Stimulated activated CD4-positive, alpha-beta T cell treated with anti-CD3 and anti-CD28 coated beads, Interleukin-1b, Interleukin-23, amount 100 ng/mL, for 4 hours (primary cell): Measurements from ENCODE around the gene GHRHR.

Experiments
- DNase-seq, 2 donors: peaks; one replicate each; pipeline ENCODE4 v3.0.0-alpha.2; 2020; ENCODE audit warnings: low read depth in 2 of 2

Gene GHRHR

DNA sequence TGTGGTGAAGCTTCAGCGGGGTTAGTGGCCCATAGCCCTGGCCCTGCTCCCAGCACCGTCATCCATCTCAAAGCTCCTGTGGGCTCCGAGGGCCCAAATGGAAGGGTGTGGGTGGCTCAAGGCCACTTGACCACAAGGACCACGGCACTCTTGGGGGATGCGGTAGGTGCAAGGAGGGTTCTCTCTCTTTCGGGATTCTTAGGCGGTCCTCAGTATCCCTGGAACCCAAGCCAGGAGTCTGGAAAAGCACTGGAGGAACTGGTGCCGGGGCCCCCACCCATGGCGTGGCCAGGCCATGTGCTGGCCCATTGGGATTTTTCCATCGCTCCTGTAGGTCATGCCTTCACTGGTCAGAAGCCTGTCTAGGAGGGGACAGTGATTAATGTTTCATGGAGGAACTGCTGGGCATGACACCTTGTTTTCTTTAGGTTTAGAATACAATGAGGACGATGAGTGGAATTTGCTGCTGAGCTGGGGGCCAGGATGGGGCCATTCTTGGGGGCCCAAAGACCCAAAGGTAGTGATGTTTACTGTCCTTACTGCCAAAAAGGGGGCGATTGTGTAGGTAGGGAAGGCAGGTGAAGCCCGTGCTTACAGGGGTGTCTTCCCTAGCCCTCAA is 35.4 kb upstream of the GHRHR start:
- DNase-seq: no peak

- DNase-seq: no peak
Observed at GRCh38 chr7:30929686-30930085, 34.1 kb upstream of the GHRHR start.

- DNase-seq: no peak
Observed at GRCh38 chr7:30930621-30931020, 33.1 kb upstream of the GHRHR start.

GRCh38 chr7:30931161-30931928 is 32.4 kb upstream of the GHRHR start:
- DNase-seq: no peak

GRCh38 chr7:30931929-30932540 is 31.7 kb upstream of the GHRHR start:
- DNase-seq: no peak

- DNase-seq: no peak
Observed at GRCh38 chr7:30932562-30932961, 31.2 kb upstream of the GHRHR start.

DNA sequence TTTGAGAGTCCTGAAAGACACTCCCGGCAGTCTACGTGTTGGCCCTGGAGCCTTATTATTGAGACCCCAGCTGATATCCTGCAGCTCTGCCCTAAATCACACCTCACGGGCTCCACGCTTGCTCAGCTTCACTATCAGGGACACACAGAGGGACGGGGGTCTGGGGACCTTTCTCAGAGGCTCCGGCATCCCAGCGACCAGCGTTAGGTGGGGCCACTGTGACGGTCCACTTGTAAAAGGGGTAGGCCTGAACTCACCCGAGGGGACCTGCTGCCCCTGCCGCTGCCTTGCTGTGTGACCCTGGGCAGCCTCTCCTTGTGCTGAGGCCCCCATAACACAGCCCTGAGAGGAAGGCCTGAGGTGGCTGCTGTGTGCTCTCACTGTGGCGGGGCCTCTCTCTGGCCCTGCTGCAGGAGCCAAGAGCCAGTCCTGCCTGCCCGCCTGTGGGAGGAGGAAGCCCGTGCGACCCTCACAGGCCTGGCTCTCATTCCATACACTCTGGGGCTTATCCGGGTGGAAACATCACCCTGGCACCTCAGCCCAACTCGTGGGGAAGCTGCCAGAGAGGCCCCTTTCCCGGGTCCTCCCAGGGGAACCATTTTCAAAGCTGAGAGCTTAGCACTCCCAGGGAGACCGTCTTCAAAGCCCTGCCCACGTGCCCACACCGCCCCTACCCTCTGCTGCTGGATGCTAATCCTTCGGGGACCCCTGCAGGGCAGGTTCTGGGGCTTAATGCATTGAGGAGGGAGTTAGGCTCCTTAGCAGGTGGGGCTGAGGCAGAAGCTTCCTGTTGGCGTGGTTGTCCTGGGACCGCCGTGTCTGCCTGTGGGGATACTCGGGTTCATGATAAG is 30.4 kb upstream of the GHRHR start:
- no peak for DNase-seq

DNA sequence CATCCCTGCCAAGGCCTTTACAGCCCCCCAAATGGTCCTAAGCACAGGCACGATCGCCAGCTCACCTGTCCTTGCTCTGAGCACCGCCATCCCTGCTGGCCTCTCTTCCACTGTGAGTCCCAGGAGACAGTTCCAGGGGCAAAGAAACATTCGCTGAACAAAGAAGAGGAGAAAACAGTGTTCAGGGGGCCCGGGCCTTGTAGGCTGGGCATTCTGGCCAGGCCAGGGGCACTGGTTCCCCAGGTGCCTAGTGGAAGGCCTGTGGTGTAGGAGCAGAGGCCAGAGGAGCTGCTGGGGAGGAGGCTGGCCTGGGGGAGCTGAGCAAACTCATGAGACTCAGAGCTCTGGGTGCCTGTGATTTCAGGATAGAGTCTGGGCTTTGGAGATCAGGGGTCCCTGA is 29.5 kb upstream of the GHRHR start:
- no peak for DNase-seq

- DNase-seq: no peak
Observed at GRCh38 chr7:30934732-30935568, 28.8 kb upstream of the GHRHR start.

GRCh38 chr7:30935569-30935877 is 28.2 kb upstream of the GHRHR start:
- DNase-seq: no peak

GRCh38 chr7:30936650-30937245 is 27.0 kb upstream of the GHRHR start:
- no peak for DNase-seq

DNA sequence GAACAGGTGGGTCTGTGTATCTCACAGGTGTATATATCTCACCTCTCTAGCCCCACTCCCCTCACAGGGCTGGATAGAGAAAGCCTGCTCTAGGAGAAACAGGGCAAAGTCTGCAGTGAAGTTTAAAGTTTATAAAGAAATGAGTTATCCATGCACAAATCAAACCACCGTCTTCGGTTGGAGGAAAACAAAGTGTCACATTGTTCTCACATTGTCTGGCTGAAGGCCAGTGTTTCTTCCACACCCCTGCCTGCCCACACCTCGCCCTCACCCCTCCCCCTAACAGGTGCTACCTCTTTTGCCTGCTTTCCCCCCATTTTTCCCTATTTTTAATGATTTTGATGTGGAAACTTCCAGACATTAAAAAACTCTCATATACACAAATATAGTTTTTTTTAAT is 26.3 kb upstream of the GHRHR start:
- DNase-seq: no peak

DNA sequence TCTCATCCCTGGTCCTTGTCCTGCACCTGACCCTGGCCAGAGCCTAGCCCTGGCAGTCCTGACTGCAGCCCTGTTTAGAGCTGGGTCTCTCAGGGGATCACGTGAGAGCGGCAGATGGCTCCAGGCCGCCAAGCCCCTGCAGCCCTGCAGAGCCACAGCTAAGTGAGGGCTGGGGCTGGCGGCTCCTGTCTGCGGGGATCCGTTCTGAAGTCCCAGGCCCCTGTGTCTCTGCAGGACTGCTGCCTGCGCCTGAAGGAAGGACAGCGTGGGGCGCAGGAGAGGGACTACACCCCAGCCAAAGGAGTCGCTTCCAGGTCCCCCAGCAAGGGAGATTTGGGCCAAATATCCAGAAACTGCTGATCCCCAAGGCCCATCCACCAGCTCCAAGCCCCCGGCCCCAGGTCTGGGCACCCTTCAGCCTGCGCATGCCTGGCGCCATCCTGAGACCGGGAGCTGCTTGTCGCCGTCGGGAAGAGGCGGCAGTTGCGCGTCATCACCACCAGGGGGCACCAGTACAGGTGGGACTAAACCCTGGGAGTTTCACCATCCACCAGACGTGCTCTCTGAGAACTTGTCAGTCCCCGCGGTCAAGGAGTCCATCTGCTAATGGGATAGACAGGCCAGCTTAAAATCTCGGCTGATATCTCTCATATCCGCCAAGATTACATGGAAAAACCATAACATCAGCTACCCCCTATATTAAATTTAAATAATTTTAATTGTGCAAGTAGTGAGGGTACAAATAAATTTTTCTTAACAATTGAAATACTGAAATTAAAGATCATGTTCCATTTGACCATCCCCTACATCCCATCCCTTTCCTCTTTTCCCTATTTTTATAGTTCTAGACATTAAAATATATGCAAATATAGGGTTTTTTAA is 25.1 kb upstream of the GHRHR start:
- DNase-seq: peak; percentile 54 to 56

DNA sequence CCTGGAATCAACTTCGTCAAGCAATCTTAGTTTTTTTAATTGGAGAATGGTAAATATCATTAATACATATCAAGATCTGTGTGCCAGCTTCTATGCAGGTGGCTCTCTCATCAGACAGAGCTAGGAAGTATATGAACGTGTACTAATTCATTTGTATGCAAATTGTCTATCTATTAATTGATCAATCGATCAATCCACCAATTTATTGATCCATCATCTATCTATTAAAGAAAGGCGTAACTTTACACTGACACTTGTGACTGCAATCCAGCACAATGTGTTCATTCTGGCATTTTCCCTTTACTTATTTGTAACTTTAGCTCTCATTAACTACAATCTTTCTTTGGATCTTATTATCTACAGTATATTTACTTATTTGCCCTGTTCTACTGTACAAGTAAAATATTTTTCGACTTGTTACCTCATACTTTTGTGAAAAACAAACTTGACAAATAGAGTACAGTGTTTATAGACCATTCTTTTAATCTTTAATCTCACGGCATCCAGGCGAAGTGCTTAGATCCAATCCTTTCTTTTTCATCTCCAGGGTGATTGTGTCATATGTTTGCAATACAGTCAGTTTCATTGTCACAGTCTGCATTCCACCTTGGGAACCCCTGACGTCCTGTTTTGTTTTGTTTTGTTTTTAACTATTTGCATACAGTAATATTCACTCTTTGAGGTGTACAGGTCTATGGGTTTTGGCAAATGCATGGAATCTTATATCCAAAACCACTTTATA is 22.0 kb upstream of the GHRHR start:
- DNase-seq: no peak

DNA sequence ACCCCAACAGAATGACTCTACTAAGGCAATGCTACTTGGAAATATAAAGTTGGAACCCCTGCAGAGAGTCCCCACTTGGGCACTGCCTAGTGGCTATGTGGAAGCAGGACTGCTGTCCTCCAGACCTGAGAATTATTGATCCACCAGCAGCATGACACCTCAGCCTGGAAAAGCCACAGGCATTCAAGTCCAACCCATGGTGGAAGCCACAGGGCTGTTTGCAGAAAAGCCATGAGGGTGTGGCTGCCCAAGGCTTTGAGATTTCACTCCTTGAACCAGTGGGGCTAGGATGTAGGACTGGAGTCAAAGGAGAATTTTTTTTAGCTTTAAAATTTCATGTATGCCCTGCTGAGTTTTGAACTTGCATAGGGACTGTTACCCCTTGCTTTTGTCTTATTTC is 13.6 kb upstream of the GHRHR start:
- DNase-seq: no peak

DNA sequence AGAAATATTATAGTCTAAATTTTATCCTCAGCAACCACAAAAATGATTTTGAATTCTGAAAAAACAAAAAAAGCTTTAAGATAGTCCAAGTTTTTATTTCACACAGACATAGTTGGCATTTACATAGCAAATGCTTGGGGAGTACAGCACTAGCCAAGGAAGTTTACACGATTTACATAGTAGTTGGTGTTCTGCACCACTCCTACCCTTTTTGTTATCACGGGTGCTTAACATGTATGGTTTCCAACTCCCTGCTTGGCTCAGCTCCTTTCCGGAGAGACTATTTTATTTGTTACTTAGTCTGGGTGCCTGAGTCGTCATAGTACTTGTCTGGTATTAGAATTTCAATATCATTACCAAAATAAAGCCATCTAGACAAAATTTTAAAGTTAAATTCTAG is 8.8 kb upstream of the GHRHR start:
- no peak for DNase-seq

DNA sequence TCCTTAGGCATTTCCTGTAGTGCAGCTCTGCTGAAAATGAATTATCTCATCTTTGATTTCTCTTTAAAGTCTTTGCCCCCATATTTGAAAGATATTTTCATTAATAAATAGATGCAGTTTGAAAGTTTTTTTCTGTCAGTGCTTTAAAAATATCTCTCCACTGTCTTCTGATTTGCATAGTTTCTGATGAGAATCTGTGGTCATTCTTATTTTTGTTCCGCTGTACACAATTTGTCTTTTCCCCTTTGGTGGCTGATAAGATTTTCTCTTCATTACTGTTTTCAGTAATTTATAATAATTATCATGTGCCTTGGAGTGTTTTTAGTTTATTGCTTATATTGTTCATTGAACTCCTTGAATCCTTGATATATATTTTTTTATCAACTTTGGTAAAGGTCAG is 7.0 kb upstream of the GHRHR start:
- no peak for DNase-seq

DNA sequence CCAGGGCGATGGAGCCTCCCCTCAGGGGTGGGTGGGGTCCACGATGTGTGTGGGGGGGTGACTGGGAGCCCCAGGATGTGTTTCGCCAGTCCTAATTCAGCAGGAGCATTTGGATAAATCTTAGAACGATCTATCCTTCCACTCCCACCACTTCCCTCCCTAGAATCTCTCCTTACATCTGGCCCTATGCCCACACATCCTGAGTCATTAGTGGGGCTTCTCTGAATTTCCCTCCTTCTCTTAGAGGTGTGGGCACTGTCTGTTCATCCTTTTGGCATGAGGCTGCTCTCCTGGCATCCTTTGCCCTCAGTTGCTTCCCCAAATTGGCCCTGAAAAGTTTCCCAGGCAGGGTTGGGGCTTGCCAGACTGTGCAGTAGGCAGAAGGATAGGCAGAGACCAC is 1.6 kb downstream of the GHRHR start:
- DNase-seq: no peak

DNA sequence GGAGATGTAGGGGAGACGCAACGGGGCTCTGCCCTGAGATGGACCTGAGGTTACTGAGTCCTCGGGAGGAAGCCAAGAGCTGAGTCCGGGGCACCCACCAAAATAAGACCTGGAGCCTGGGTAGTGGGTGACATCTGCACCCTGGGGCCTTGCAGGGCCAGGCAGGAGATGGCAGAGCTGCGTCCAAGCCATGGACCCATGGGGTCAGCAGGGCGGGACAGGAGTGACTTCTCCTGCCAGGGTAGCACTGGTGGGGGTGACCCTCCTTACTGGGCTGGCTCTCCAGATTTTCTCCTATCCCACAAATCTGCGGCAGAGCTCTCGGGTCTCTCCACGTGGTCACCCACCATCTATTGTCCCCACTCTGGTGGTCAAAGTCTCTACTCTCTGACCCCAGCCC is 2.1 kb downstream of the GHRHR start:
- no peak for DNase-seq

GRCh38 chr7:30968294-30968693 is 4.5 kb downstream of the GHRHR start:
- no peak for DNase-seq
